ENCODE results near the gene EIF2S3.
A peak's percentile ranks its signal among the peaks of the same experiment; 100 is the strongest.
"Not testable (repeated sequence)": the region's sequence is repeated elsewhere in the genome, so short reads cannot be mapped to it uniquely, and the experiment has no call there.

Gene EIF2S3

DNA sequence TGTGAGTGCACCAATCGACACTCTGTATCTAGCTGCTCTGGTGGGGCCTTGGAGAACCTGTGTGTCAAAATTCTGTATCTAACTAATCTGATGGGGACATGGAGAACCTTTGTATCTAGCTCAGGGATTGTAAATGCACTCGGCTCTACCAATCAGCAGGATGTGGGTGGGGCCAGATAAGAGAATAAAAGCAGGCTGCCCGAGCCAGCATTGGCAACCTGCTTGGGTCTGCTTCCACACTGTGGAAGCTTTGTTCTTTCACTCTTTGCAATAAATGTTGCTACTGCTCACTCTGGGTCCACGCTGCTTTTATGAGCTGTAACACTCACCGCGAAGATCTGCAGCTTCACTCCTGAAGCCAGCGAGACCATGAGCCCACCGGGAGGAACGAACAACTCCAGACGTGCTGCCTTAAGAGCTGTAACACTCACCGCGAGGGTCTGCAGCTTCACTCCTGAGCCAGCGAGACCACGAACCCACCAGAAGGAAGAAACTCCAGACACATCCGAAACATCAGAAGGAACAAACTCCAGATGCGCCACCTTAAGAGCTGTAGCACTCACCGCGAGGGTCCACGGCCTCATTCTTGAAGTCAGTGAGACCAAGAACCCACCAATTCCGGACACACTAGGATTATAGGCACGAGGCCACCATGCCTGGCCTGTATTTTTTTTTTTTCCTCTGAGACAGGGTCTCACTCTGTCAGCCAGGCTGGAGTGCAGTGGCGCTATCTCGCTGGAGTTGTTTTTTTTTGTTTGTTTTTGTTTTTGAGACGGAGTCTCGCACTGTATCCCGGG lies 4.0 kb upstream of the EIF2S3 start:
- DNase-seq, result not testable (repeated sequence)

DNA sequence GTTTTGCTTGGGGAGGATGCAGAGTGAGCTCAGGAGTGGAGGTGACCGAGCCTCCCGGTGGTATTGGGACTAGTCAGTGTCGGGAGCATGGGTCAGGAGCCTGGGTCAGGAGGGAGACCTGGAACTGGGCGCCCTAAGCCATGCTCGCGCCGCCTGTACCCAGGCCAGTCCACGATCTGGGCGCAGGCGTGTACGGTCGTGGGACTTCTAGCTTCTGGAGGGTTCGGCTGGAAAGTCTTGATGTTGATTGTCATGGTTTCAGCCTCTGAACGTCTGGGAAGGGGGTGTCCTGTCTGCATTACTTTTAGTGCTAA lies 244 bp downstream of the EIF2S3 start:
- no peak for DNase-seq

DNA sequence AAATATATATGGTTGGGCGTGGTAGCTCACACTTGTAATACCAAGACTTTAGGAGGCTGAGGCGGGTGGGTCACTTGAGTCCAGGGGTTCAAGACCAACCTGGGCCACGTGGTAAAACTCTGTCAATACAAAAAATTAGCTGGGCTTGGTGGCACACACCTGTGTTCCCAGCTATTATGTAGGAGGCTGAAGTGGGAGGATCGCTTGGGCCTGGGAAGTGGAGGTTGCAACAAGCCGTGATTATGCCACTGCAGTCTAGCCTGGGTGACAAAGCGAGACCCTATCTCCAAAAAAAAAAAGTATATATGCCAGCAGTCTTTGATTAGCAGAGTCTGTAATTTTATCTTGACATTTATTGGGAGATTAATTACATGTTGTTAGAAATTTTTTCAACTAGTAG lies 8.7 kb downstream of the EIF2S3 start:
- no peak for DNase-seq

DNA sequence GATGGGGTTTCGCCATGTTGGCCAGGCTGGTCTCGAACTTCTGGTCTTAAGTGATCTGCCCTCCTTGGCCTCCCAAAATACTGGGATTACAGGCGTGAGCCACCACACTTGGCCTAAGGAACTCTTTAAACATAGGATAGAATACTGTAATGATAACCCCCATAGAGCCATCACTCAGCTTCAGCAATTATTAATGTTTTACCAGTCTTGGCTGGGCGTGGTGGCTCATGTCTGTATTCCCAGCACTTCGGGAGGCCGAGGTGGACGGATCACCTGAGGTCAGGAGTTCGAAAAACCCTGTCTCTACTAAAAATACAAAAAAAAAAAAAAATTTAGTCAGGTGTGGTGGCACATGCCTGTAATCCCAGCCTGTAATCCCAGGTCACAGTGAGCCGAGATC lies 15.1 kb downstream of the EIF2S3 start:
- DNase-seq, result no peak

DNA sequence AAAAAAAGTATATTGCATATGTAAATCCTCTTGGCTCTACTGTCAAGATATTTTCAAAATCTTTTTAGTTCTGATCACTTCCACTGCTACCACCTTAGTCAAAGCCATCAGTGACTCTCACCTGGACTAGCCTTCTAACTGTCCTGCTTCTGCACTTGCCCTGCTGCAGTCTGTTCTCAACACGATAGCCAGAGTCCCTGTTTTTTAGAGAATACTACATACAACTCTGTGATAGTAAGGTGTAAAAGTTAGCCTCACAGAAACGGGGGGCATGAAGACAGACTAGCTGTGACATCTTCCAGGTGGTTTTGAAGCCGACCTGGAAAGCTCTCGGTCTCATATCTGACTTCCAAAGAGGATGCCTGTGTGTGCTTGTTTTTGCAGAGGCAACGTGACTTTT lies 24.7 kb downstream of the EIF2S3 start:
- no peak for DNase-seq

DNA sequence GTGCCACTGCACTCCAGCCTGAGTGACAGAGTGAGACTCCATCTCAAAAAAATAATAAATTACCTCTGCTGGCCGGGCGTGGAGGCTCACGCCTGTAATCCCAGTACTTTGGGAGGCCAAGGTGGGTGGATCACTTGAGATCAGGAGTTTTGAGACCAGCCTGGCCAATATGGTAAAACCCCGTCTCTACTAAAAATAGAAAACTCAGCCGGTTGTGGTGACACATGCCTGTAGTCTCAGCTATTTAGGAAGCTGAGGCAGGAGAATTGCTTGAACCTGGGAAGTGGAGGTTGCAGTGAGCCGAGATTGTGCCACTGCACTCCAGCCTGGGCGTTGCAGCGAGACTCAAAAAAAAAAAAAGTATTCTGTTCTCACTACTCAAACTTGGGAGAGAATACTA lies 25.5 kb downstream of the EIF2S3 start:
- DNase-seq, result not testable (repeated sequence)

DNA sequence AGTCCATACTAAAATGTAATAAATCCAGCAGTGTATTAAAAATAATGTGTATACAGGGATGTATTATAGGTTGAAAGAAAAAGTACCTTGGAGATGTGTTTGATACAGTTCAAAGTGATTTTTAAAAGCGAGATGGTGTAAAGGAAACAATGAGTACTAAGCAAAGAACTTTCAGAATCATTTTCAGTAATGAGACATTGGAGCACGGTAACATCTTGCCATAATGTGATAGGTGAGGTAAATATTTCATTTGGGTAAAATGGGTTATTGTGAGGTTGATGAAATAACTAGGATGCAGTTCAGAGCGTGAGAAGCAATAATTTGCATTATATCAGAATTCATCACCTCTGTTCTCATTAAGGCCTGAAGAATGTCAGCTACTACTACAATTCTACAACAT lies 25.9 kb downstream of the EIF2S3 start:
- no peak for DNase-seq

DNA sequence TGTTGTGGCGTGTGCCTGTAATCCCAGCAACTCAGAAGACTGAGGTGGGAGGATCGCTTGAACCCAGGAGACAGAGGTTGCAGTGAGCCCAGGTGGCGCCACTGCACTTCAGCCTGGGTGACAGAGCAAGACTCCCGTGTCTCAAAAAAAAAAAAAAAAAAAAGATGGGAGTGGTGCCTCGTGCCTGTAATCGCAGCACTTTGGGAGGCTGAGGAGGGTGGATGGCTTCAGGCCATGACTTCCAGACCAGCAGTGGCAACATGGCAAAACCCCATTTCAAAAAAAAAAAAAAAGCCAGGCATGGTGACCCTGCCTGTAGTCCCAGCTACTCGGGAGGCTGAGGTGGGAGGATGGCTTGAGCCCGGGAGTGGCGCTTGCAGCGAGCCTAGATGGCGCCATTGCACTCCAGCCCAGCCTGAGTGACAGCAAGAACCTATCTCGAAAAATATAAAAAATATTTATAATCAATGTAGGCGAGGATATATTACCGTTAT lies 27.0 kb downstream of the EIF2S3 start:
- peak; percentile 69 for DNase-seq

DNA sequence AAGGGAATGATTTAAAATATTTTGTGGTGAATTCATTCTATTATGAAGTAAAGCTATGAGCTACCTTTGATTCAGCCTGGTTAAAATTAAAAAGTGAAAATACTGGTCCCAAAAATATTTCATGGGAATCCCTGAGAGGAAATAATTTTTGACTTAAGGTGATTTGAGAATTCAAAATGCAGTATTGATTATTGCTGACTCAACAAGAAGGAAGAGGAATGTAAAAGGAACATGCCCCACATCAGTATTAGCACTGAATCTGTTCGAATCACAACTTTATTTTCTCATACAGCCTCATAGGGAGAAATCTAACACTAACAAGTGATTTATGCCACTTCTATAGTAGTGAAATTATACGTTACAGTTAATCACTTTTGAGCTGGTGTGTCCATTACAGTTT lies 27.7 kb downstream of the EIF2S3 start:
- no peak for DNase-seq

DNA sequence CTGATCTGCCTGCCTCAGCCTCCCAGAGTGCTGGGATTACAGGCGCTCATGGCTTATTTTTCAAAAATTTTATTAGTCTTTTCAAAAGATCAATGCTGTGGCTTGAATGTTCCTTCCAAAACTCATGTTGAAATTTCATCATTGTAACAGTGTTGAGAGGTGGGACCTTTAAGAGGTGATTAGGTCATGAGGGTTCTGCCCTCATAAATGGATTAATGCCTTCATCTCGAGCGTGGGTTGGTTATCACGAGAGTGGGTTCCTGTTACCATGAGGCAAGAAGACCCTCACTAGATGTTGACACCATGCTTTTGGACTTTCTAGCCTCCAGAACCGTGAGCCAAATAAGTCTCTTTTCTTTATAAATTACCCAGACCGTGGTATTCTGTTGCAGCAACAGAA lies 30.3 kb downstream of the EIF2S3 start:
- DNase-seq, result no peak

DNA sequence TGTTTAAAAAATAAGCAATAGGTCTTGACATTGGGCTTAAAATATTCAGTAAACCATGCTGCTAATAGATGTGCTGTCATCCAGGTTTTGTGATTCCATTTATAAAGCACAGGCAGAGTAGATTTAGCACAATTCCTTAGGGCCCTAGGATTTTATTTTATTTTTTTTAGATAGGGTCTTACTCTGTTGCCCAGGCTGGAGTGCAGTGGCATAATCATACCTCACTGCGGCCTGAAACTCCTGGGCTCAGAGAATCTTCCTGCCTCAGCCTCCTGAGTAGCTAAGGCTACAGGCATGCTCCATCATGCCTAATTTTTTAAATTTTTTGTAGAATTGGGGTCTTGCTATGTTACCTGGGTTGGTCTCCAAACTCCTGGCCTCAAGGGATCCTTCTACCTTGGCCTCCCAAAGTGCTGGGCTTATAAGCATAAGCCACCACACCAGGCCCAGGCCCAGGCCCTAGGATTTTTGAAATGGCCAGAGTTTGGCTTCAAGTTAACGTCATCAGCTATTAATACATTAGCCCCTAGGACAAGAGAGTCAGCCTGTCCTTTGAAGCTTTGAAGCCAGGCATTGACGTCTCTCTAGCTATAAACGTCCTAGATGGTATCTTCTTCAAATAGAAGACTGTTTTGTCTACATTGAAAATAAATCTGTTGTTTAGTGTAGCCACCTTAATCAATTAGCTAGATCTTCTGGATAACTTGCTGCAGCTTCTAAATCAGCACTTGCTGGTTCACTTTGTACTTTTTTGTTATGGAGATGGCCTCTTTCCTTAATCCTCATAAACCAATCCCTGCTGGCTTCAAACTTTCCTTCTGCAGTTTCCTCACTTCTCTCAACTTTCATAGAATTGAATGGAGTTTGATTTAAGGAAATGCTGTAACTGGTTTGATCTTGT lies 35.8 kb downstream of the EIF2S3 start:
- DNase-seq, result no peak

DNA sequence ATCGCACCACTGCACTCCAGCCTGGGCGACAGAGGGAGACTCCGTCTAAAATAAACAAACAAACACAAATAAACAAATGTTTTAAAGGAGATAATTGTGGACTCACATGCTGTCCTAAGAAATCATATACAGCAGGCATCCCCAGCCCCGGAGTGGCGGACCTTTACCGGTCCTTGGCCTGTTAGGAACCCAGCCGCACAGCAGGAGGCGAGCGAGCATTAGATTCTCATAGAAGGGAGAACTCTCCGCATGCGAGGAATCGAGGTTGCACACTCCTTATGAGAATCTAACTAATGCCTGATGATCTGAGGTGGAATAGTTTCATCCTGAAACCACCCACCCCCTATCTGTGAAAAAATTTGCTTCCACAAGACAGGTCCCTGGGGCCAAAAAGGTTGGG lies 39.0 kb downstream of the EIF2S3 start:
- DNase-seq, result no peak

DNA sequence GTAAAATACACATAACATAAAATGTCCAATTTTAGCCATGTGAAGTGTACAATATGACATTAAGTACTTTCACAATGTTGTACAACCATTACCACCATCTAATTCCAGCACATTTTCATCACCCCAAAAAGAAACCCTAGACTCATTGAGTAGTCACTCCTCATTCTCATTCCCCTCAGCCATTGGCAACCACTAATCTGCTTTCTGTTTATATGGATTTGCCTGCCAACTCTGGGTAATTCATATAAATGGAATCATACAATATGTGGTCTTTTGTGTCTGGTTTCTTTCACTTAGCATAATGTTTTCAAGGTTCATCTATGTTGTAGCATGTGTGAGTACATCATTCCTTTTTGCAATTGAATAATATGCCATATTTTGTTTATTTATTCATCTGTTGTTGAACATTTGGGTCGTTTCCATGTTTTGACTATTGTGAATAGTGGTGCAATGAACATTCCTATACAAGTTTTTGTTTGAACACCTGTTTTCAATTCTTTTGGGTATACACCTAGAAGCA lies 43.0 kb downstream of the EIF2S3 start:
- no peak for DNase-seq

DNA sequence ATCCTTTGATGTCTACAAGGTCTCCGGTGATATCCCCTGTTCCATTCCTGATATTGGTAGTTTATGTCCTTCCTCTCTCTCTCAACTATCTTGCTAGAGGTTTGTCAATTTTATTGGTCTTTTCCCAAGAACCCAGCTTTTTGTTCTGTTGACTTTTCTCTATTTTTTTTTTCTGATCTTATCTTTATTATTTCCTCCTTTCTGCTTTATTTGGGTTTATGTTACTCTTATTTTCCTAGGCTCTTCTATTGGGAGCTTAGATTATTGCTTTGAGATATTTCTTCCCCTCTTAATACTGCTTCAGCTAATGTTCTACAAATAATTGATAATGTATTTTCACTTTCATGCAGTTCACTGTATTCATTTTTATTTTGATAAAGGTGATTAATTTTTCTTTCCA lies 44.2 kb downstream of the EIF2S3 start:
- DNase-seq, result no peak

DNA sequence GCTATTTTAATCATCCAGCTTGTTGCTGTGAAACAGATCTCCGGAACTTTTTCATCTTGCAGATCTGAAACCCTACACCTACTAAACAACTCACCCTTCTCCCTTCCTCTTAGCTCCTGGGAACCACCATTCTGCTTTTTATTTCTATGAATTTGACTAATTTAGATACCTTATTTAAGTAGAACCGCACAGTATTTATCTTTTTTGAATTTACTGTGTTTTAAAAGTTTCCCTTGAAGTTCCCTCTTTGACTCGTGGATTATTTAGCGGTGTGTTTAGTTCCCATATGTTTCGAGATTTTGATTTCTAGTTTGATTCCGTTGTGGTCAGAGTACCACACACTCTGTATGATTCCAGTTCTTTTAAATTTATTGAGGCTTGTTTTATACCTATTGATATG lies 44.6 kb downstream of the EIF2S3 start:
- DNase-seq, result no peak

DNA sequence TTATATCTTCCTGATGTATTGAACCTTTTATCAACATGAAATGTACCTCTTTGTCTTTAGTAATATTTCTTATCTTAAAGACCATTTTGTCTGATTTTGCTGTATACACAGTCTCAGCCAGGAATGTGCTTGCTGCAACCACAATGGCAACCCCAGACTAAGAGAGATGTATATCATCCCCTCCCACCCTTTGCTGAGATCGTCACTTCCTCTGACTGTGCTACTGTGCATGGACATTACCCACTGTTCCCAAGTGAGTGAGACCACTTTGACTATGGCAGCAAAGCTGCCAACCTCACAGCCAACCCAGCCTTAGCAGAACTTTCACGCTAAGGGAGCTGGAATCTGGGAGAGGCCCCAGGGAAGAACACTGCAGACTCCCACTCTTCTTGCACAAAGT lies 46.0 kb downstream of the EIF2S3 start:
- no peak for DNase-seq

DNA sequence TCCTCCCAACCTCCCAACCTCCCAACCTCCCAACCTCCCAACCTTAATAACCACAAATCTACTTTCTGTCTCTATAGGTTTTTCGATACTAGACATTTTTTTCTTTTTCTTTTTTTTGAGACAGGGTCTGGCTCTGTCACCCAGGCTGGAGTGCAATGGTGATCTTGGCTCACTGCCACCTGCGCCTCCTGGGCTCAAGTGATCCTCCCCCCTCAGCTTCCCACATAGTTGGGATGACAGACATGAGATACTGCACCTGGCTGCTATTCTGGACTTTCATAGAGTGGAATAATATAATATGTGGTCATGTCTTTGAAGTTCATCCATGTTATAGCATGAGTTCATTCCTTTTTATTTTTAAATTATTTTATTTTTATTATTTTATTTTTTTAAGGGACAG lies 55.3 kb downstream of the EIF2S3 start:
- no peak for DNase-seq

DNA sequence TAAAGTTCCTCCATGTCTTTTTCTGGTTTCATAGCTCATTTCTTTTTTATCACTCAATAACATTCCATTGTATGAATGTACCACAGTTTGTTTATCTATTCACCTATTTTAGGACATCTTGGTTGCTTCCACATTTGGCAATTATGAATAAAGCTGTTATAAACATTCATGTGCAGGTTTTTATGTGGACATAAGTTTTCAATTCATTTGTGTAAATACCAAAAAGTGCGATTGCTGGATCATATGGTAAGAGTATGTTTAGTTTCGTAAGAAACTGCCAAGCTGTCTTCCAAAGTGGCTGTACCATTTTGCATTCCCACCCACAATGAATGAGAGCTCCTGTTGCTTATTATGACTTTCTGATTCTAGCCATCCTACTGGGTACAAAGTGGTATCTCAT lies 58.4 kb downstream of the EIF2S3 start:
- DNase-seq, result no peak

DNA sequence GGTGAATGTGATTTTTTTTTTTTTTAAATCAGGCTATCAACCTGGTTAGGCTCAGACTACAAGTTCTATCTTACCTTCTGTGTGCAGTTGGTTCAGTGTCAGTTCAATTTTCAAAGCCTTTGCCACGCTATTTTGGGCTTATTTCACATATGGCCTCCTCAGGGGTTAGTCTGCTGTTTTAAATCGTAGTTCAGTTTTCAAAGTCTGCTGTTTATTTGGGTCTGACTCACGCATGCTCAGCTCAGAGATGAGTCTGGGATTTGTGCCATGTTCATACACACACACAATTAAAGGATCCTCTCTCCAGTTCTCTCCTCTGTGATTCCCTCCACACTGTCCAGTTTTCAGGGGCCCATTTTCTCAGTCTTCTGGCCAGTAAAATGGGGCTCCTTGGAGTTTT lies 62.5 kb downstream of the EIF2S3 start:
- DNase-seq, result no peak

DNA sequence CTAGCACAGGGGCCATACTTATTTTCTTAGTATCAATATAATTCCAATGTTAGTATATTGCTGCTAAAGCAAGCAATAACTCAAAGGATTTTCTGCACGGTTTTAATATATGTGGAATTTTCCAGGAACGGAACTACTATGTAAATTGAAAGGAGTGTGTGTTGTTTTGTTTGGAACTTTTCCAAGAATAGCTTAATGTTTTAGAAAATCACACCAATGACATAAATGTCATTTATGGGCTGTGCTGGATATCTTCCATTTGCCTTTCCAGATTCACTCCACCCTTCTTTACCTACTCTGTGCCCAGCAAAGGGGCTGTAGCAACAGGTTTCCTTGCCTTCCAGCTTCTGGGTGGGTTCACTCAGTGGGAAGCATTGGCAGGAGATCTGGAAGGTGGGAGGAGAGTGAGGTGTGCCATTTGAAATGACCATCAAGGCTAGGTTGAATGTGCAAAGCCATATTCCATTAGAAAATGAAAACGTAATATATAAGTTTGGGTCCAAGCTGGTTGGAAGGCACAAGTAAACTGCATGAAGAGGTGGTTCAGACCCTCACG lies 69.6 kb downstream of the EIF2S3 start:
- DNase-seq, result no peak

DNA sequence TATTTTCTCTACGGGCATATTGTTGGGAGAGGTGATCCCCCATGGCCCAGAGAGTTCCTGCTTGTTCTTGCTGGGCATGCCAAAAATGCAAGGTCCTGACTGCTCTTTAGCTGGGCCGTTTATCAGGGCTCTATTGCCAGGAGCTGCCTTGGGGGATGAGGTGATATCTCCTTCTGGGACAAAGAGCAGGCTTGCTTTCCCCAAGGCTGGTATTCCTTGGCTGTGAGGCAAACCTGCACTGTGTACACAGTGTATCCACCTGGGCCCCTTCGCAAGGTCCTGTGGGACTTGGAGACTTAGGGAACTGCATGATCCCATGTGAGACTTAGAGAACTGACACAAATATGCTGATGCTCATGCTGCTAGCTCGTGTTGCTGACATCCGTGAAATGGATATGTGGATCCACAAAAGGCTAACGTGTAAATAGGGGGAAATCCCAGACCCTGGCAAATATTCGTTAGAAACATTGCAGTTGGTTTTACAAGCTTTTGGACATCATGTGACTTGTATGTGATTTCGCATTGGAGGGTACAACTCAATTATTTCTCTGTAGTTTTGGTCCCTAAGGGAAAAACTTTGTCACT lies 70.4 kb downstream of the EIF2S3 start:
- no peak for DNase-seq

All from CD4-positive, alpha-beta T cell treated with Interleukin-17A for 4 hours (primary cell).